ENCODE data around the gene EMILIN3.

DNA sequence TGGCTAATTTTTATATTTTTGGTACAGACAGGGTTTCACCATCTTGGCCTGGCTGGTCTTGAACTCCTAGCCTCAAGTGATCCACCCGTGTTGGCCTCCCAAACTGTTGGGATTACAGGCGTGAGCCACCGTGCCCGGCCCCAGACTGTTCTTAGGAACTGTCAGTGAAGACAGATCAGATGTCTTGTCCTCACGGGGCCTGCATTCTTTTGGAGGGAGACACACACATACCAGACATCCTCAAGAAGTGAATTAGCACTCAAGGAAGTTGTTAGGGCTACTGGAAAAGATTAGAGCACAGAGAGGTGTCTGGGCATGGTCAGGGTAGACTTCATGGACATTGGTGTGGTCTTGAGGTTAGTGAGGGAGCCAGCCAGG is 36.3 kb downstream of the EMILIN3 start:
- TF ChIP-seq, protein P1, sequence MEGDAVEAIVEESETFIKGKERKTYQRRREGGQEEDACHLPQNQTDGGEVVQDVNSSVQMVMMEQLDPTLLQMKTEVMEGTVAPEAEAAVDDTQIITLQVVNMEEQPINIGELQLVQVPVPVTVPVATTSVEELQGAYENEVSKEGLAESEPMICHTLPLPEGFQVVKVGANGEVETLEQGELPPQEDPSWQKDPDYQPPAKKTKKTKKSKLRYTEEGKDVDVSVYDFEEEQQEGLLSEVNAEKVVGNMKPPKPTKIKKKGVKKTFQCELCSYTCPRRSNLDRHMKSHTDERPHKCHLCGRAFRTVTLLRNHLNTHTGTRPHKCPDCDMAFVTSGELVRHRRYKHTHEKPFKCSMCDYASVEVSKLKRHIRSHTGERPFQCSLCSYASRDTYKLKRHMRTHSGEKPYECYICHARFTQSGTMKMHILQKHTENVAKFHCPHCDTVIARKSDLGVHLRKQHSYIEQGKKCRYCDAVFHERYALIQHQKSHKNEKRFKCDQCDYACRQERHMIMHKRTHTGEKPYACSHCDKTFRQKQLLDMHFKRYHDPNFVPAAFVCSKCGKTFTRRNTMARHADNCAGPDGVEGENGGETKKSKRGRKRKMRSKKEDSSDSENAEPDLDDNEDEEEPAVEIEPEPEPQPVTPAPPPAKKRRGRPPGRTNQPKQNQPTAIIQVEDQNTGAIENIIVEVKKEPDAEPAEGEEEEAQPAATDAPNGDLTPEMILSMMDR (conservative IDR thresholded peaks at IDR 0.05; ENCODE audit: low read depth, low read length) = no peak
- no peak for TF ChIP-seq EZH2 (IDR thresholded peaks at IDR 0.05; ENCODE audit: borderline replicate concordance, low read depth, low read length, poor library complexity, severe bottlenecking)
